Hepatocyte (in vitro differentiated cells): ENCODE data around the gene PTGER3.

Experiments used
- EZH2 ChIP-seq: fragments of 200-600 bp; sonication (generic); IDR thresholded peaks from 2 replicates; pipeline ENCODE4 v1.6.1; 2016; ENCODE audit warnings: antibody characterized with exemption, mild to moderate bottlenecking, borderline replicate concordance
- EZH2phosphoT487 ChIP-seq: fragments of 200-600 bp; sonication (generic); IDR thresholded peaks from one replicate; pipeline ENCODE4 v1.6.1; 2018; ENCODE audit warnings: antibody characterized with exemption, mild to moderate bottlenecking, low read depth, moderate library complexity; ENCODE audit not compliant: unreplicated experiment, severe bottlenecking
- TF ChIP-seq, protein P1 (sequence below): fragments of 200-600 bp; sonication (generic); IDR thresholded peaks from 2 replicates; pipeline ENCODE4 v1.5.1; 2016; ENCODE audit warnings: antibody characterized with exemption, mild to moderate bottlenecking; ENCODE audit not compliant: poor library complexity

- TF ChIP-seq EZH2phosphoT487 (no peak), EZH2 (no peak)
- TF ChIP-seq, protein P1, sequence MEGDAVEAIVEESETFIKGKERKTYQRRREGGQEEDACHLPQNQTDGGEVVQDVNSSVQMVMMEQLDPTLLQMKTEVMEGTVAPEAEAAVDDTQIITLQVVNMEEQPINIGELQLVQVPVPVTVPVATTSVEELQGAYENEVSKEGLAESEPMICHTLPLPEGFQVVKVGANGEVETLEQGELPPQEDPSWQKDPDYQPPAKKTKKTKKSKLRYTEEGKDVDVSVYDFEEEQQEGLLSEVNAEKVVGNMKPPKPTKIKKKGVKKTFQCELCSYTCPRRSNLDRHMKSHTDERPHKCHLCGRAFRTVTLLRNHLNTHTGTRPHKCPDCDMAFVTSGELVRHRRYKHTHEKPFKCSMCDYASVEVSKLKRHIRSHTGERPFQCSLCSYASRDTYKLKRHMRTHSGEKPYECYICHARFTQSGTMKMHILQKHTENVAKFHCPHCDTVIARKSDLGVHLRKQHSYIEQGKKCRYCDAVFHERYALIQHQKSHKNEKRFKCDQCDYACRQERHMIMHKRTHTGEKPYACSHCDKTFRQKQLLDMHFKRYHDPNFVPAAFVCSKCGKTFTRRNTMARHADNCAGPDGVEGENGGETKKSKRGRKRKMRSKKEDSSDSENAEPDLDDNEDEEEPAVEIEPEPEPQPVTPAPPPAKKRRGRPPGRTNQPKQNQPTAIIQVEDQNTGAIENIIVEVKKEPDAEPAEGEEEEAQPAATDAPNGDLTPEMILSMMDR = no peak
Observed at GRCh38 chr1:71053146-71053545, 5.5 kb upstream of the PTGER3 start.
